ENCODE measurements around the gene ISCU.

The ISCU gene

GRCh38 chr12:108564724-108565123 lies 2.3 kb downstream of the ISCU start:
- H3K4me3 ChIP-seq (ENCODE audit: low read depth, low read length) = no peak overlapping the region
- no peak for TF ChIP-seq CTCF (conservative IDR thresholded peaks at IDR 0.05; ENCODE audit: low read depth, low read length)
- peak; percentile 23 for DNase-seq (ENCODE audit: low read depth)

GRCh38 chr12:108565146-108565545 lies 2.8 kb downstream of the ISCU start:
- DNase-seq (ENCODE audit: low read depth) = no peak
- no peak overlapping the region for H3K4me3 ChIP-seq (ENCODE audit: low read depth, low read length)
- TF ChIP-seq CTCF (conservative IDR thresholded peaks at IDR 0.05; ENCODE audit: low read depth, low read length) = no peak

GRCh38 chr12:108565976-108566375 lies 3.6 kb downstream of the ISCU start:
- H3K4me3 ChIP-seq (ENCODE audit: low read depth, low read length) = no peak overlapping the region
- peak; percentile 76 for DNase-seq (ENCODE audit: low read depth)
- no peak for TF ChIP-seq CTCF (conservative IDR thresholded peaks at IDR 0.05; ENCODE audit: low read depth, low read length)

- TF ChIP-seq CTCF (conservative IDR thresholded peaks at IDR 0.05; ENCODE audit: low read depth, low read length) = no peak
- no peak for DNase-seq (ENCODE audit: low read depth)
- no peak overlapping the region for H3K4me3 ChIP-seq (ENCODE audit: low read depth, low read length)
Observed at GRCh38 chr12:108566452-108566851, 4.1 kb downstream of the ISCU start.

GRCh38 chr12:108567406-108568337 lies 5.3 kb downstream of the ISCU start:
- DNase-seq (ENCODE audit: low read depth) = peak; percentile 19
- no peak for TF ChIP-seq CTCF (conservative IDR thresholded peaks at IDR 0.05; ENCODE audit: low read depth, low read length)
- H3K4me3 ChIP-seq (ENCODE audit: low read depth, low read length) = no peak overlapping the region

GRCh38 chr12:108568338-108569154 lies 6.2 kb downstream of the ISCU start:
- no peak for TF ChIP-seq CTCF (conservative IDR thresholded peaks at IDR 0.05; ENCODE audit: low read depth, low read length)
- peak; percentile 25 for DNase-seq (ENCODE audit: low read depth)
- H3K4me3 ChIP-seq (ENCODE audit: low read depth, low read length) = no peak overlapping the region

All from choroid plexus epithelial cell (primary cell).